ENCODE results near the gene TFIP11.

Gene TFIP11

DNA sequence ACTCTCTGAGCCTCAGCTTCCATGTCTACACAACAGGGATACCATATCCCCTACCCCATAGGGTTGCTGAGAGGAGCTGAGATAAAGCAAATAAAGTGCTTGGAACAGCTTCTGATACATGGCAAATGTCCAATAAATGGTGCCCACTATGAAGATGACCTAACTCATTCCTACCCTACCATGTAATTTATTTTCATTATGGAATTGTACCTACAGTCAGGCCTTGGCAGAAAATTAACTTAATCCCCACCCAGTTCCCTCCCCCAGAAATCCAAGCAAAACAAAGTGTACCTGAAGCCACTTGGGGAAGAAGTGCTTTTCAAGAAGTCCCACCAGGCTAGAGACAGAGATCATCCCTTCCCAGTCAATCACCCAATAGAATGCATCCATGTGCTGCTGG is 17.8 kb downstream of the TFIP11 start:
- Histone ChIP-seq H3K4me2 (ENCODE audit: low read length) (no peak overlapping the region), H3K27me3 (ENCODE audit: low read depth, low read length) (no peaks in the 10 kb centered on the region), H4K20me1 (ENCODE audit: insufficient read depth, low read length) (no peaks in the 10 kb centered on the region), H3K4me1 (ENCODE audit: low read length) (no peaks in the 10 kb centered on the region), H3K9ac (ENCODE audit: low read length) (no peak overlapping the region), H3K36me3 (replicated peaks; ENCODE audit: low read depth, low read length) (peaks cover 76% of the 10 kb centered on the region), H3K27ac (ENCODE audit: low read length) (no peak overlapping the region), H3K79me2 (ENCODE audit: low read length) (no peaks in the 10 kb centered on the region), H3K4me3 (ENCODE audit: low read length) (no peak overlapping the region), H2AFZ (ENCODE audit: low read depth, low read length) (no peak overlapping the region), H3K9me3 (ENCODE audit: insufficient read depth, low read length) (no peaks in the 10 kb centered on the region)
- no peak for TF ChIP-seq EZH2phosphoT487 (IDR thresholded peaks at IDR 0.05; ENCODE audit: low read depth)

DNA sequence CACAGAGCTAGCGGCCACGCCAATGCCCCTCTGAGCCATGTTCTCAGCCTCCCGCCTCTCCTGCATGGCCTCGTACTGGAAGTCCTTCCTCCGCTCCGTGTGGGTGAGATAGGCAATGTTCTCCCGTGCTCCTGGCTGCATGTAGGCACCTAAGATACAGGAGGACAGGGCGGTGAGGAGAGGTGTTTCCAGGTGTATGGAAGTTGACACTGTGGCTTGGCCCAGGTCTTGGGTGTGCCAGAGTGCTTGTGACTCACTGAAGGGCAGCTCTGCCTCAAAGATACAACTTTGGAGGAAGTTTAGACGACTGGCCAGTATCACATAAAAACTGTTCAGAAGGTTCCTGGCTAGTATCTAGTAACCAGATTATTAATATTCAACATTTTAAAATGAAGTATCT is 20.1 kb downstream of the TFIP11 start:
- H3K9me3 ChIP-seq (ENCODE audit: insufficient read depth, low read length) = no peaks in the 10 kb centered on the region
- H2AFZ ChIP-seq (ENCODE audit: low read depth, low read length) = no peak overlapping the region
- H3K27ac ChIP-seq (ENCODE audit: low read length) = no peak overlapping the region
- no peaks in the 10 kb centered on the region for H3K79me2 ChIP-seq (ENCODE audit: low read length)
- peaks cover 81% of the 10 kb centered on the region for H3K36me3 ChIP-seq (replicated peaks; ENCODE audit: low read depth, low read length)
- TF ChIP-seq EZH2phosphoT487 (IDR thresholded peaks at IDR 0.05; ENCODE audit: low read depth) = no peak
- TF ChIP-seq, protein P1, sequence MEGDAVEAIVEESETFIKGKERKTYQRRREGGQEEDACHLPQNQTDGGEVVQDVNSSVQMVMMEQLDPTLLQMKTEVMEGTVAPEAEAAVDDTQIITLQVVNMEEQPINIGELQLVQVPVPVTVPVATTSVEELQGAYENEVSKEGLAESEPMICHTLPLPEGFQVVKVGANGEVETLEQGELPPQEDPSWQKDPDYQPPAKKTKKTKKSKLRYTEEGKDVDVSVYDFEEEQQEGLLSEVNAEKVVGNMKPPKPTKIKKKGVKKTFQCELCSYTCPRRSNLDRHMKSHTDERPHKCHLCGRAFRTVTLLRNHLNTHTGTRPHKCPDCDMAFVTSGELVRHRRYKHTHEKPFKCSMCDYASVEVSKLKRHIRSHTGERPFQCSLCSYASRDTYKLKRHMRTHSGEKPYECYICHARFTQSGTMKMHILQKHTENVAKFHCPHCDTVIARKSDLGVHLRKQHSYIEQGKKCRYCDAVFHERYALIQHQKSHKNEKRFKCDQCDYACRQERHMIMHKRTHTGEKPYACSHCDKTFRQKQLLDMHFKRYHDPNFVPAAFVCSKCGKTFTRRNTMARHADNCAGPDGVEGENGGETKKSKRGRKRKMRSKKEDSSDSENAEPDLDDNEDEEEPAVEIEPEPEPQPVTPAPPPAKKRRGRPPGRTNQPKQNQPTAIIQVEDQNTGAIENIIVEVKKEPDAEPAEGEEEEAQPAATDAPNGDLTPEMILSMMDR (IDR thresholded peaks at IDR 0.05; ENCODE audit: low read depth, low read length) = no peak
- H3K27me3 ChIP-seq (ENCODE audit: low read depth, low read length) = no peaks in the 10 kb centered on the region
- no peaks in the 10 kb centered on the region for H3K4me1 ChIP-seq (ENCODE audit: low read length)
- no peaks in the 10 kb centered on the region for H4K20me1 ChIP-seq (ENCODE audit: insufficient read depth, low read length)
- H3K4me2 ChIP-seq (ENCODE audit: low read length) = no peak overlapping the region
- H3K4me3 ChIP-seq (ENCODE audit: low read length) = no peak overlapping the region
- no peak overlapping the region for H3K9ac ChIP-seq (ENCODE audit: low read length)

DNA sequence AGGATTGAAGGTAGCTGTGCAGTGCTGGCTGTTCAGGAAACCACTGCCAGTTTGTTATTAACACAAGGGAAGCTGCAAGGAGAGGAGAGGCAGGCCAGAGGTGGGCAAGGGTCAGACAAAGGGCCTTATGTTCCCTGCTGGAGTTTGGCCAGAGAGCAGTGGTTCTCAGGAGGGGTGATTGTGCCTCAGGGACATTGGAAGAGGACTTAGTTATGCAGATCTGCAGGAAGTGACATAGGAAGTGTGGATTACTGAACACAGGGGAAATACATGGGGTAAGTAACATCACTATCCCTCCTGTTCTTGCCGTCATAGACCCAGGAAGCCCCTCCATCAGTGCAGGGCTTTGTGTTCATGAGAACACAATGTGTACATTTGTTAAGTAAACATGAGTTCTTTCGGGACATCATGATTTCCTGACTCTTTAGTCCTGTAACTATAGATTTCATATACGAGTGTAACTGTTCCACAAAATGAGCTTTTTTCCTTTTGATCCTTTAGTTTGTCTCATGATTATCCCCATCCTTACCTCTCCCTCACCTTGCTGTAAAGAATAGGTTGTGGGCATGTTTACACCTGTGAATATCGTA is 22.7 kb downstream of the TFIP11 start:
- Histone ChIP-seq H3K79me2 (ENCODE audit: low read length) (peaks cover 22% of the 10 kb centered on the region), H3K4me3 (ENCODE audit: low read length) (no peak overlapping the region), H3K9ac (ENCODE audit: low read length) (no peak overlapping the region), H3K36me3 (replicated peaks; ENCODE audit: low read depth, low read length) (peaks cover 63% of the 10 kb centered on the region), H3K4me2 (ENCODE audit: low read length) (no peak overlapping the region), H2AFZ (ENCODE audit: low read depth, low read length) (no peak overlapping the region), H4K20me1 (ENCODE audit: insufficient read depth, low read length) (0 out of 2 replicates have a peak, but pooled peaks cover 4% of the 10 kb centered on the region), H3K27ac (ENCODE audit: low read length) (no peak overlapping the region), H3K4me1 (ENCODE audit: low read length) (peaks cover 10% of the 10 kb centered on the region), H3K27me3 (ENCODE audit: low read depth, low read length) (no peaks in the 10 kb centered on the region), H3K9me3 (ENCODE audit: insufficient read depth, low read length) (no peaks in the 10 kb centered on the region)
- TF ChIP-seq, protein P1 (IDR thresholded peaks at IDR 0.05; ENCODE audit: low read depth, low read length) = no peak
- TF ChIP-seq EZH2phosphoT487 (IDR thresholded peaks at IDR 0.05; ENCODE audit: low read depth) = no peak

DNA sequence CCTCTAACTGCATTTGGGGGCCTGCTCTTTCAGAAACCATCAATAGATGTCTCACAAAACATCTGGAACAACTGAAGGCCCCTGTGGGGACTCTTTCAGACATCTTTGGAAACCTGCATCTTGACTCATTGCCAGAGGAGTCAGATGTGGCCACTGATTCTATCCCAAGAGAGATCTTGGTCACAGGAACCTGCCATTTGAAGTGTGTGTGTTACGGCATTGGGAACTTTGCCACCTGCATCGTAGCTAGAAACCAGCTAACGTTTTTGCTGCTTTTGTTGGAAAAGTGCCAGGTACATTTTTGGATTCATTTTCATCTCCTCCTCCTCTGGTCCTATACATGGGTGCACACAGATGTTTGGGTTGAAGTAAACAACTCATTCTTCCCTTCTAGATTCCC is 24.3 kb downstream of the TFIP11 start:
- H3K4me3 ChIP-seq (ENCODE audit: low read length) = no peak overlapping the region
- no peak for TF ChIP-seq EZH2phosphoT487 (IDR thresholded peaks at IDR 0.05; ENCODE audit: low read depth)
- TF ChIP-seq, protein P1 (IDR thresholded peaks at IDR 0.05; ENCODE audit: low read depth, low read length) = no peak
- H3K4me2 ChIP-seq (ENCODE audit: low read length) = no peak overlapping the region
- H3K4me1 ChIP-seq (ENCODE audit: low read length) = peaks cover 12% of the 10 kb centered on the region
- H3K79me2 ChIP-seq (ENCODE audit: low read length) = peaks cover 35% of the 10 kb centered on the region
- H3K9me3 ChIP-seq (ENCODE audit: insufficient read depth, low read length) = no peaks in the 10 kb centered on the region
- H2AFZ ChIP-seq (ENCODE audit: low read depth, low read length) = no peak overlapping the region
- H3K27ac ChIP-seq (ENCODE audit: low read length) = no peak overlapping the region
- 0 out of 2 replicates have a peak, but pooled peaks cover 4% of the 10 kb centered on the region for H4K20me1 ChIP-seq (ENCODE audit: insufficient read depth, low read length)
- no peak overlapping the region for H3K9ac ChIP-seq (ENCODE audit: low read length)
- H3K27me3 ChIP-seq (ENCODE audit: low read depth, low read length) = no peaks in the 10 kb centered on the region
- H3K36me3 ChIP-seq (replicated peaks; ENCODE audit: low read depth, low read length) = peaks cover 49% of the 10 kb centered on the region

Measured in OCI-LY3 (cell line).